Measurements from ENCODE around the gene FHAD1.
"Not testable (repeated sequence)": the region's sequence is repeated elsewhere in the genome, so short reads cannot be mapped to it uniquely, and the experiment has no call there.

Gene FHAD1

DNA sequence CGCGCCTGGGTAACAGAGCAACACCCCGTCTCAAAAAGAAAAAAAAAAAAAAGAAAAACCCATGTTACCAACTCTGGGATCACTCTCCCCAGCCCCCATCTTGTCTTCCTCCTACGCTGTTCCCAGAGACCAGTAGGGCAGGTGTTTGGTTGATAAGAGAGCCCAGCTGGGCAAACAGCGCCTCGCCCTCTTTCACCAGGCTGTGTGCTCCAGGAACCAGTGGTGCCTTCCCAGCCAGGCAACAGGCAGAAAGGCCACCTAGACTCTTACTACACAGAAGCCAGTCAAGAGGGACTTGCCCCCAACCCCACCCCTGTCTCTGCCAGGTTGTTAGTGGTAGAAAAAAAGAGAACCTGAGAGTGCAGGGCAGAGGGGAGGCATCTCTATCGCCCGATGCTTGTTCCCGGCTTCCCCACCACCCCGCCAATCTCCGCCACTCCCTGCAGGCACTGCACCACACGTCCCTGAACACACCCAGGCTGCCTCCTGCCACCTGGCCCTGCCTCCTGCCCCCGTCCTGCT, 177.2 kb downstream of the FHAD1 start:
- peak; percentile 85 for DNase-seq

DNA sequence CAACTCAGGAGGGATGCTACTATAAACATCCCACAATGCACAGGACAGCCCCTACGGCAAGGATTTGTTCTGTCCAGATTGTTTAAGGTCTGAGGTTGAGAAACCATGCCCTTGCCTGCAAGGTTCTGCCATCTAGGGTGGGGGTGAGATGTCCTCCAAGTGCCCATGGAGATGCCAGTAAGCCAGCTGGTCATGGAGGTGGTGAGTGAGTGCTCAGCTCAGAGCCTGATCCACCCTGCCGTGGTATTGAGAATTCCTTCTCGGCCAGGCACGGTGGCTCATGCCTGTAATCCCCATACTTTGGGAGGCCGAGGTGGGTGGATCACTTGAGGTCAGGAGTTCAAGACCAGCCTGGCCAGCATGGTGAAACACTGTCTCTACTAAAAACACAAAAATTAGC, 178.0 kb downstream of the FHAD1 start:
- no peak for DNase-seq

DNA sequence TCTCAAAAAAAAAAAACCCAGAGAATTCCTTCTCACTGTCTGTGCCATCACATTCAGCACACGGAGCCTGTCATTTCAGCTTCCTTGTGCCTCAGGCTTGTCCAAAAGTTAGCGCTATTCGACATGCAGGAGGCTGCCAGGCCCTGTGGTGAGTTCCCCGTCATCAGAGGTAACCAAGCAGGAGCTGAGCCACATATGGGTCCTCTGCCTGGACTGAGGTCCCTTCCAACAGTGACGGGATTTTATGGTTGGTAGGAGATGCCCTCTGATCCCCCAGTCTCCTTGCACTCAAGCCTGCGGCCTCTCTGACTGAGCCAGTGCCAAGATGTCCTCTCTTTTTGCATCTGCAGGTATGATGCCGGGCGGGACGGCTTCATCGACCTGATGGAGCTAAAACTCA, 178.5 kb downstream of the FHAD1 start:
- DNase-seq: no peak

DNA sequence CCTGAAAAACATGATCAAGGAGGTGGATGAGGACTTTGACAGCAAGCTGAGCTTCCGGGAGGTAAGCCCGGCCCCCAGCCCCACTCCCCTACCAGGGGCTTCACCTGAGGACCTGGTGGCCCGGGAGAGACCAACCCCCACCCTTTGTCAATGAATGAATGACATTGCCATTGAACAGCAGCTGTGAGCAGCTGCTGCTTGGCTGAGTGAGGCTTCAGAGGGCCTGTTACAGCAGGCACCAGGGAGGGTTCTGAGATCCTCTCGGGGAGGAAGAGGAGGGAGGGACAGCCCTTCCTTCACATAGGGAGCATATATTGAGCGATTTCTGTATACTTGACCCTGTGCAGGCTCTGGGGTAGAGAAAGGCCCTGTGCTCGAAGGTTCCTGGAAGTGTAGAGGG, 178.9 kb downstream of the FHAD1 start:
- no peak for DNase-seq

DNA sequence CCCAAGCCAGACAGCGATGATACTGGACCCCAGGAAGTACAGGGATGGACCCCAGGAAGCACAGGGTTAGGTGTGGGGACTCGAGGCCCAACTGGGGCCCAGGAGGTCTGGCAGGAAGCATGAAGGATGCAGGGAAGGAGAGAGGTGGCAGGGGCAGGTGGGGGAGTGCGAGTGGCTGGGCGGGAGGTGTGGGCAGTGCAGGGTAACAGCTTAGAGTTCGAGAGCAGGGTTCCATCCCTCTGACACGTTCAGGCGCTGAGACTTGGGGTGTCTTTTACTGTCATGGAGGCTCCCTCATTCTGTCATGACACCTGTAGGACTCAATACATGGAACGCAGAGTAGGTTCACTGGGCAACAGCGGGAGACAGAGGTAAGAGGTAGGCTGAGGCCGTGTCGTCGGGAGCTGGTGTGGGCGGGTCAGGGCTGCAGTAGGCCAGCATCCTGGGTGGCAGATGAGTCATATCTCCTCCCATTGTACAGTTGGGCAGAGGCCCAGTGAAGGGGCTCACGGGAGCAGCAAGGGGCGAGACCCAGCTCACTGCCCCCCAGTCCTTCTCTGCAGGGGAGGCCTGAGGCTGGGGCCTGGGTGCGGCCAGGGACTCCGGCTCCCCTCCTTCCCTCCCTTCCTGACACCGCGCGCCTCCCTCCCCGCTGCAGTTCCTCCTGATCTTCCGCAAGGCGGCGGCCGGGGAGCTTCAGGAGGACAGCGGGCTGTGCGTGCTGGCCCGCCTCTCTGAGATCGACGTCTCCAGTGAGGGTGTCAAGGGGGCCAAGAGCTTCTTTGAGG, 179.7 kb downstream of the FHAD1 start:
- DNase-seq: no peak

DNA sequence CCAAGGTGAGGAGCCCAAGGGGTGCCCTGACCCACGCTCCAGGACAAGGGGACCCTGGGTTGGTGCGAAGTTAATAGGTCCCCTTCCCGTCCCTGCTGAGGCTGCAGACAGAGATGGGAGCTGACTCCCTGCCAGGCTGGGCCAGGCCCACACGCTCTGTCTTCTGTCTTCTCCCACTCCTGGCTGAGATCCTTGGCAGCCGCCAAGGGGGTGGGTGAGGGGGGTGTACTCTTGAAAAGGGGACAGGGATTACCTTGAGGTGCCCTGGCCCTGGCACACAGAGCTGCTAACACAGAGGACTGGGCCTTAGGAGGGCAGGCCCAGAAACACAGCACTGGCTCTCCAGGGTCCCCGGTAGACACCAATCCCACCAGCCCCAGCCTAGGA, 180.2 kb downstream of the FHAD1 start:
- no peak for DNase-seq

DNA sequence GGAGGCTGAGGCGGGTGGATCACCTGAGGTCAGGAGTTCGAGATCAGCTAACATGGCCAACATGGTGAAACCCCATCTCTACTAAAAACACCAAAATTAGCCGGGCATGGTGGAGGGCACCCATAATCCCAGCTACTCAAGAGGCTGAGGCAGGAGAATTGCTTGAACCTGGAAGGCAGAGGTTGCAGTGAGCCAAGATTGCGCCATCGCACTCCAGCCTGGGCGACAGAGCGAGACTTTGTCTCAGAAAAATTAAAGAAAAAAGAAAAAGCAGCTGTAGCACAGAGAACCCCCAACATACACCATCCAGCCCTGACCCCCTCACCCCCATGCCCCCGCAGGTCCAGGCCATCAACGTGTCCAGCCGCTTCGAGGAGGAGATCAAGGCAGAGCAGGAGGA, 181.2 kb downstream of the FHAD1 start:
- DNase-seq: not testable (repeated sequence)

DNA sequence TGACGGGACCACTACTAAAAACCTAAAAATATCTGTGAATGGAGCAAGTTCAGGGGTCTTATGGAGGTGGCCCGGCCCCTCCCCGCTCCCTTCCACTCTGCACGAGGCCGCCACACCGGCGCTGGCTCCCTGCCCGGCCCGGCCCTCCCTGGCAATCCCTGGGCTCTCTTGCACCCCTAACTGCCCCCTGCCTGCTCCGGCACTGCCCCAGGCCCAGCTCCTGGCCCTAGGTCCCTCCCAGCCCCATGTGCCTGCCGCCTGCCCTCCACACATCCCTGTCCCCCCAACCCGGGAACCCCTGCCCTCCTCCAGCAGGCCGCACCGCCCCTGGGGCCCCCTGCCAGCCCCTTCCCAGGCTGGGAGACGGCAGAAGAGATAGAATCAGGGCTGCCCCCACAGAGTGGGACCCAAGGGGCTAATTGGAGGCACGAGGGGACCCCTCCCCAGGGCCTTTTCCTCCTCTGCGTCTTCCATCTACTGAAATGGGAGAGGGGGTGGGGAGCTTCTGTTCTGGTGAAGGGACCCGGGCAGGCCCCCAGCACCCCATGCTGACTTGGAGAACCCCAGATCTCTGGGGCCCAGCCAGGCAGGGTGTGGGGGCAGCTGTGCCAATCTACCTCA, 181.9 kb downstream of the FHAD1 start:
- DNase-seq: no peak

DNA sequence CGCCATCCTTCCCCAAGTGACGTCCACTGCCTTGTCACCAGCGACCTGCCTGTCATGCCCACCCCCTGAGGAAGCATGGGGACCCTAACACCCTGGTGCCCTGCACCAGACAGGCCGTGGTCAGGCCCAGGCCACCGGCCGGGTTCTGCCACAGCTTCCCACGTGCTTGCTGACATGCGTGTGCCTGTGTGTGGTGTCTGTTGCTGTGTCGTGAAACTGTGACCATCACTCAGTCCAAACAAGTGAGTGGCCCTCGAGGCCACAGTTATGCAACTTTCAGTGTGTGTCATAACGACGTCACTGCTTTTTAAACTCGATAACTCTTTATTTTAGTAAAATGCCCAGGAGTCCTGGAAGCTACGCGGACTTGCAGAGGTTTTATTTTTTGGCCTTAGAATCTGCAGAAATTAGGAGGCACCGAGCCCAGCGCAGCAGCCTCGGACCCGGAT, 182.7 kb downstream of the FHAD1 start:
- no peak for DNase-seq

DNA sequence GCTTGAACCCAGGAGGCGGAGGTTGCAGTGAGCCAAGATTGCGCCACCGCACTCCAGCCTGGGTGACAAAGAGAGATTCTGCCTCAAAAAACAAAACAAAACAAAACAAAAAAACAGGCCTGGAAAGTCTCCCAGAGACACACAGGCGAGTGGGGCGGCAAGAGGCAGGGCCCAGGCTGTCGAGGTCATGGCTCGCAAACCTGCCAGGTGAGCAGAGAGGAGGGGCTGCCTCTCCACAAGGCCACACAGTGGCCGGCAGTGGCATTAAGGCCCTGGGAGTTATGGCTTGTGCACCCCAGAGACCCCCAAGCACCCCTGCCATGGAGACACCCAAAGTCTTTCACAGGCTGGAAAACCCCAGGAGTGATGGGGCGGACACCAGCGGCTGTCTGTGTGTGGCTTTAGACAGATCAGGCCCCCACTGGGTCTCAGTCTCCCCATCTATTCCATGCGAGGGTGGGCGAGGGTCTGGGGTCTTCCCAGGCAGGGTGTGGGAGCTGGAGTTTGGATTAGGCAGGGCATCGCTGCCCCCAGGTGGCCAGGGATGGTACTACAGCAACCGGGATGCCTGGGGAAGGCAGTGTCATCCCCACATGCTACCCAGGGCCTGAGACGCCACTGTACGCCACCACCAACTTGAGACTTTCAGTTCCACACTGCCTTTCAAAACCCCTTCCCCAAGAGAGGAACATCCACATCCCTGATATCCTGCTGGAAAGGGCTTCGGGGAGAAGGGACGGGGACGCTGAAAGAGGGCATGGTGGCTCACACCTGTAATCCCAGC, 184.0 kb downstream of the FHAD1 start:
- DNase-seq: peak; percentile 29

DNA sequence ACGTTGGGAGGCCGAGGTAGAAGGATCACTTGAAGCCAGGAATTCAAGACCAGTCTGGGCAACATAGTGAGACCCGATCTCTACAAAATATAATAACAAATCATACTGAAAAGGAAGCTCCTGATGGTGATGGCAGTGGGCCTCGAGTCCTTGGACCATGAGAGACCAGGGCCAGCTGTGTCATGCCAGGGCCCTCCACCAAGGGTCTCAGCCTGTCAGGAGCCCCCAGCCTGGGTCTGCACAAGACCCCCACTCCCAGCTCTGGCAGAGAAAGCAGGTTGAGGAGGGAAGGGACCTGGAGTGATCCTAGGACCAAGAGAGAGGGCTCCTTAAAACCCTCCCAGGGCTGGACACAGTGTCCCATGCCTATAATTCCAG, 184.5 kb downstream of the FHAD1 start:
- DNase-seq: no peak

DNA sequence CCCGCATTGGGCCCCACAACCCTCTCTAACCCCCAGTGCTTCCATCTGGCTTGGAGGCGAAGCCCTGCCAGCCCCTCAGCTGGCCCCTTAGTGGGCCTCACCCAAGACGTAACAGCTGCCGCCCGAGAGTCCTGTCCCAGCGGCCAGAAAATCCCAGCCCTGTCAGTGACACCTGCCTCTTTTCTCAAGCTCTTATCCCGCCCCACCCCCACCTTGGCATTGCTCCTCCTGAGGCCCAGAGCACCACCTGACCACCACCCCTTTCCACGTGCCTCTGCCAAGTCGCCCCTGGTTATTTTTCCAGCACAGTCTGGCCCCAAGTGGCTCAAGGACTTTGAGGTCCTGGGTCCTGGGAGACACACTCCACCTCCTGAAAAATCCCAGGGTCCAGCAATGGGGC, 185.3 kb downstream of the FHAD1 start:
- peak; percentile 32 for DNase-seq

DNA sequence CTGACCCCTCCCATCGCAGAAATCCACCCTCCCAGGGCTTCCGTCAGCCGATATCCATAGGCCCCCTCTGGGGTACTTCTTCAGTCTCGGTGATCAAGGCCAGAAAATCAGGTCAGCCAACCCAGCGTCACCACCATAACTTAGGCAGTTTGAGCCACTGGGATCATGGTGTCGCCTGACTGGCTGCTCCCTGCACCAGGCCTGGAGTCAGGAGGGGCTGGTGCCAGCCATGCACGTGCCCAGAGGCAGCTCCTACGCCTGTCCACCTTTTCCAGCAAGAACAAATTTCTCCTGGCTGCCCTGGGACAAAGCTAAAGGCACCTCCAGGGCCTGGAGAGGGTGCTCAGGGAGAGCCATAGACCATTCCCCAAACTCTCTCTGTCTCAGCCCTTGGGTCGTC, 186.4 kb downstream of the FHAD1 start:
- DNase-seq: no peak

DNA sequence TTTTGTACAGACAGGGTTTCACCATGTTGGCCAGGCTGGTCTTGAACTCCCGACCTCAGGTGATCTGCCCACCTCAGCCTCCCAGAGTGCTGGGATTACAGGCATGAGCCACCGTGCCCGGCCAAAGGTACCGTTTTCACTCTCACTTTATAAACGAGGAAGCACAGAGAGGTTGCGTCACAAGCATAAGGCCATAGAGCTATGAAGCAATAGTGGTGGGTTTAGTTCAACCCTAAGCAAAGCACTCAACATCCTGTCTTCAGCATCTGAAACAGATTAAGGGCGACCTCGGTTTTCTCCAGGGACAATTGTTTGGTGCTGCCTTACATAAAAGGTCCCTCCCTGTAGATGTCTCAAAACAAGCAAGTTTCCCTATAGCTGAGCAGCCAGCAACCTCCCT, 187.7 kb downstream of the FHAD1 start:
- not testable (repeated sequence) for DNase-seq

DNA sequence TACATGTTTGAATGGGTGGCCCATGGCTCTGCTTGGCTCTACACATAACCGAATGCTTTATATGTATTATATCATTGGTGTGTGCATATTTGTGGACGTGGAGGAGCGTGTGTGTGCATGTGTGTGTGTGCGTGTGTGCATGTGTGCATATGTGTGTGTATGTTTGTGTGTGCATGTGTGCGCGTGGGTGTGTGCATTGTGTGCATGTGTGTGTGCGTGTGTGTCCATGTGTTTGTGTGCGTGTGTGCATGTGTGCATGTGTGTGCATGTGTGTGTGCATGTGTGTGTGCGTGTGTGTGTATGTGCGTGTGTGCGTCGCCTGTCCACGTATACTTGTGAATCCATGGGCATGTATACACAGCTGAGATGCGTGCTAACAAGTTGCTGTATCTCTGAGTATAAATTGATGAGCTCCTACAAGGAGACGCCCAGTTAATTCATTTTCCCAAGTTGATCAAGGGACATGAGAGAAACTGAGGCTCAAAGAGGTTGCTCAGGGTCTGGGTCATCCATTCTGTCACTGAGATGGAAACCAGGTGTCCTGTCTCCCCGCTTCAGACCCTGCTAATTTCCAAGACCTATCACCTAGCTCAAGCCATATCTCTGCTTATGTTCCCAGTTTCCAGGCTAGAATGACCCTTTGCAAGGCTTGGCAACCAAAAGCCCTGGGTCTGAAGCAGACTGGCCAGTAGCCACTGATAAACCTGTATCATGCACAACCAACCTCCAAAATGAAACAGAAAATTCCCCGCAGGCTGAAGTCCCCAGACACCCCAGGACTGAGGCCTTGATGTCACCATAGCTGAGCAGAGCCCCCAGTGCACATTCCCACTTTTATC, 188.4 kb downstream of the FHAD1 start:
- no peak for DNase-seq

DNA sequence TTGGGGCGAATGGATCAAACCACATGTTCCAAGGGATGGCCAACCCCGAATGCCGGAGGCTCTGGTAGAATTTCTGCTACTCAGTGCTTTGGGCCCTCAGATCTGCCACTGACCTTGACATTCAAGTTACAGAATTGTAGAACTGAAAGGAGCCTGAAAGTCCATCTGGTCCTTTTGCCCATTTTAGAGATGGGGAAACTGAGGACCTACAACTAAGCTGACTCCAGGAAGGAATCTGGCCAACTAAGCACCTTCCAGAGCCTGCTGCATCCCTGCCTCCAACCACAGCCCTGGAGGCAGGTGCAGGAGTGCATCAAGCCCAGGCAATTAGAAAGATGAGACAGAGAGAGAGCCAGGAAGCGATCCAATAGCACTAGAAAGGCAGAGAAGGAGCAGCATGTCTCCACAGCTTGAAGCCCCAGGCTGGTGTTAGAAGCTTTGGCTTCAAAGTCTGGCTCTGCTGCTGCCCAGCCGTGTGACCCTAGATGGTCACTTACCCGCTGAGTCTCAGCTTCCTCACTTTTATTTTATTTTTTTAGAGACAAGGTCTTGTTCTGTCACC, 189.9 kb downstream of the FHAD1 start:
- DNase-seq: no peak

DNA sequence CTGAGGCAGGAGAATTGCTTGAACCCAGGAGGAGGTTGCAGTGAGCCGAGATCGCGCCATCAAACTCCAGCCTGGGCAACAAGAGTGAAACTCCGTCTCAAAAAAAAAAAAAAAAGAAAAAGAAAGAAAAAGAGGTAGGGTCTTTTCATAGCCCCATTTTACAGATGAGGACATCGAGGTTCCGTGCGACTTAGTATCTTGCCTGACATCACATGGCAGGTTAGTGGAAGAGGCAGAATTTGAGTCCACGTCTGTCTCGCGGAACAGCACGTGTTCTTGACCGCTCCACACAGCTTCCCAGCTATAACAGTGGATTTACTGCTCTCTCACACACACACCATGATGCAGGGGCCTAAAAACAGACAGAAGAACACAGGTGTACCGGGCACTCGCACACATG, 192.3 kb downstream of the FHAD1 start:
- DNase-seq: no peak

DNA sequence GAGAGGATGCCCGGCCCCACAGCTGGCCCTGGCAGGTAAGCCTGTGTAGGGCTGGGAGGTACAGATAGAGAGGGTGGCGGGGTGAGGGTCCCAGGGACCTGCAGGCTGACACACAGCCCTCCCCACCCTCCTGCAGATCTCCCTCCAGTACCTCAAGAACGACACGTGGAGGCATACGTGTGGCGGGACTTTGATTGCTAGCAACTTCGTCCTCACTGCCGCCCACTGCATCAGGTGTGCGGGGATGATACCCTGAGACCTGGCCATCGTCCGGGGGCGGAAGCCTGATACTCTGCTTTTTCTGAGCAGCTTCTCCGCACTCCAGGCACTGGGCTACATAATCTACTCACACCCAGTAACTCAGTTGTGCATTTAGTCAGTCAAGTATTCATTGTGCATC, 193.3 kb downstream of the FHAD1 start:
- DNase-seq: no peak

DNA sequence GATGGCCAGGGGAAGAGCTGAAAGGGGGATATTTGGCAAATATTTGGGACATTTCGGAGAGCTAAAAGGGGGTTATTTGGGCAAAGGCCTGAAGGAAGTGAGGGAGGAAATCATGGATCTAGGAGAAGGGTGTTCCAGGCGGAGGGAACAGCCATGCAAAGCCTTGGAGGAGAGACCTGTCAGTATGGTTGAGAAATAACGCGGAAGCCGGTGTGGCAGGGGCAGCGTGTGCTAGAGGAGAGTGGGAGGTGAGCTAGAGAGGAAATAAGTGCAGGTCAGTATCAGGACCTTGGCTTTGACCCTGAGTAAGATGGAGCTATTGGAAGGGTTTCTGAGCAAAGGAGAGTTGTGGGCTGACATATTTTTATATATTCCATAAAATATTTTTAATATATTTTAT, 194.2 kb downstream of the FHAD1 start:
- no peak for DNase-seq

DNA sequence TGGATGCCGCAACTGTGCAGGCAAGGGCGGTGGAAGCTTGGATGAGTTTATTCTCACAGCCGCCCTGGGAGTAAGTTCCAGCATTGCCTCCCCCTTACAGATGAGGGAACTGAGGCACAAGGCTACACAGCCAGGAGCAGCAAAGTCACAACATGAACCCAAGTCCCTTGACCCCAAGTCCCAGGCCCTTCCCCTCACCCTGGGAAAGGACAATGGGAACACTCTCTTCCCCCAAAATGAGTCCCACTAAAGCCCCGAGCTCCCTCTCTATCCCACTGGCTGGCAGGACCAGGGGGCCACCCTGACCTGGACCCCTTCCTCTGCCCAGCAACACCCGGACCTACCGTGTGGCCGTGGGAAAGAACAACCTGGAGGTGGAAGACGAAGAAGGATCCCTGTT, 195.1 kb downstream of the FHAD1 start:
- DNase-seq: no peak

DNA sequence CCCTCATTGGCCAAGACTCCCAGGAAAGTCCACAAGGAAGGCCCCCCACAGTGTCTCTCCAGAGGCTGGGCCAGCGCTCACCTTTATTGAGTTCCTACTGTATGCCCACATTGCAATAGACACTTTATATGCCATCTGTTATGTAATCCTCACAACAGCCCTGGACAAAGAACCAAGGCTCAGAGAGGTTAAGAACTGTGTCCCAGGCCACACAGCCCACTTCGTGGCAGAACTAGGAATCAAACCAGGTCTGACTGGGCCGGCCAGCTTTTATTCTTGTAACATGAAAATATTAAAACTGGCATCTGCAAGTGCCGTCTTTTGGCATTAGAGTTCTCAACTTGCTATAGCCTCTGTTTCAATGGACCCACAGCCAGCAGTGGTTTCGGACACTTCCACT, 195.7 kb downstream of the FHAD1 start:
- DNase-seq: no peak

DNA sequence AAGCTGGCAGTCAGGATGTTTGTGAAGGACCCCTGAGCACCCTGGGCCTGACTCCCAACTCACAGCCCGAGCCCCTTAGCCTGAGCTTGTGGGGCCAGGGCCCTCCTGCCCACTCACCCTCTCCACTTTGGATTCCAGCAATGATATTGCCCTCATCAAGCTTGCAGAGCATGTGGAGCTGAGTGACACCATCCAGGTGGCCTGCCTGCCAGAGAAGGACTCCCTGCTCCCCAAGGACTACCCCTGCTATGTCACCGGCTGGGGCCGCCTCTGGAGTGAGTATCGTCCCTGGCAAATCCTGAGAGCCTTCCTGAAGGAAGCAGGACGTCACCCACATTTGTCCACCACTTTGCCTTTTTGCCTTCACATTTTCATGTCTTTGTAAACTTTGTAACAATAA, 196.3 kb downstream of the FHAD1 start:
- DNase-seq: no peak

All from NCI-H1105 (cell line).